ENCODE results near the gene GRWD1. TPM values are rescaled to one million over a fixed set of nuclear protein-coding genes. Genes with fewer than 3 reads are reported as not detected.

The GRWD1 gene
- total RNA-seq, 1 experiment from 2014 or later: 56.7 TPM

DNA sequence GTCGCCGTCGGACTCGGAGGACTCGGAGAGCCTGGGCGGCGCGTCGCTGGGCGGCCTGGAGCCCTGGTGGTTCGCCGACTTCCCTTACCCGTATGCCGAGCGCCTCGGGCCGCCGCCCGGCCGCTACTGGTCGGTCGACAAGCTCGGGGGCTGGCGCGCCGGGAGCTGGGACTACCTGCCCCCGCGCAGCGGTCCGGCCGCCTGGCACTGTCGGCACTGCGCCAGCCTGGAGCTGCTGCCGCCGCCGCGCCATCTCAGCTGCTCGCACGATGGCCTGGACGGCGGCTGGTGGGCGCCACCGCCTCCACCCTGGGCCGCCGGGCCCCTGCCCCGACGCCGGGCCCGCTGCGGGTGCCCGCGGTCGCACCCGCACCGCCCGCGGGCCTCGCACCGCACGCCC is 2.5 kb upstream of the GRWD1 start:
- ChIA-PET POLR2A (no interaction called here), CTCF (no interaction called here)
- intact Hi-C loops (cut with micrococcal nuclease; ENCODE audit: unreplicated experiment) (no loop called here), in situ Hi-C loops (cut with HindIII; ENCODE audit: low pct_unique_long_range_greater_than_20kb, low sequenced_read_pairs) (no loop called here)
- H3K27ac ChIP-seq (ENCODE audit: low read length): no peak overlapping the region
- H3K4me1 ChIP-seq (ENCODE audit: control insufficient read depth, insufficient read depth, low read length): peaks cover 9% of the 10 kb centered on the region
- TF ChIP-seq, protein P1, sequence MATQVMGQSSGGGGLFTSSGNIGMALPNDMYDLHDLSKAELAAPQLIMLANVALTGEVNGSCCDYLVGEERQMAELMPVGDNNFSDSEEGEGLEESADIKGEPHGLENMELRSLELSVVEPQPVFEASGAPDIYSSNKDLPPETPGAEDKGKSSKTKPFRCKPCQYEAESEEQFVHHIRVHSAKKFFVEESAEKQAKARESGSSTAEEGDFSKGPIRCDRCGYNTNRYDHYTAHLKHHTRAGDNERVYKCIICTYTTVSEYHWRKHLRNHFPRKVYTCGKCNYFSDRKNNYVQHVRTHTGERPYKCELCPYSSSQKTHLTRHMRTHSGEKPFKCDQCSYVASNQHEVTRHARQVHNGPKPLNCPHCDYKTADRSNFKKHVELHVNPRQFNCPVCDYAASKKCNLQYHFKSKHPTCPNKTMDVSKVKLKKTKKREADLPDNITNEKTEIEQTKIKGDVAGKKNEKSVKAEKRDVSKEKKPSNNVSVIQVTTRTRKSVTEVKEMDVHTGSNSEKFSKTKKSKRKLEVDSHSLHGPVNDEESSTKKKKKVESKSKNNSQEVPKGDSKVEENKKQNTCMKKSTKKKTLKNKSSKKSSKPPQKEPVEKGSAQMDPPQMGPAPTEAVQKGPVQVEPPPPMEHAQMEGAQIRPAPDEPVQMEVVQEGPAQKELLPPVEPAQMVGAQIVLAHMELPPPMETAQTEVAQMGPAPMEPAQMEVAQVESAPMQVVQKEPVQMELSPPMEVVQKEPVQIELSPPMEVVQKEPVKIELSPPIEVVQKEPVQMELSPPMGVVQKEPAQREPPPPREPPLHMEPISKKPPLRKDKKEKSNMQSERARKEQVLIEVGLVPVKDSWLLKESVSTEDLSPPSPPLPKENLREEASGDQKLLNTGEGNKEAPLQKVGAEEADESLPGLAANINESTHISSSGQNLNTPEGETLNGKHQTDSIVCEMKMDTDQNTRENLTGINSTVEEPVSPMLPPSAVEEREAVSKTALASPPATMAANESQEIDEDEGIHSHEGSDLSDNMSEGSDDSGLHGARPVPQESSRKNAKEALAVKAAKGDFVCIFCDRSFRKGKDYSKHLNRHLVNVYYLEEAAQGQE (IDR thresholded peaks at IDR 0.05; ENCODE audit: insufficient read depth in 1 of 2, low read depth in 2 of 2, low read length in 1 of 2): no peak
- TF ChIP-seq, protein P2, sequence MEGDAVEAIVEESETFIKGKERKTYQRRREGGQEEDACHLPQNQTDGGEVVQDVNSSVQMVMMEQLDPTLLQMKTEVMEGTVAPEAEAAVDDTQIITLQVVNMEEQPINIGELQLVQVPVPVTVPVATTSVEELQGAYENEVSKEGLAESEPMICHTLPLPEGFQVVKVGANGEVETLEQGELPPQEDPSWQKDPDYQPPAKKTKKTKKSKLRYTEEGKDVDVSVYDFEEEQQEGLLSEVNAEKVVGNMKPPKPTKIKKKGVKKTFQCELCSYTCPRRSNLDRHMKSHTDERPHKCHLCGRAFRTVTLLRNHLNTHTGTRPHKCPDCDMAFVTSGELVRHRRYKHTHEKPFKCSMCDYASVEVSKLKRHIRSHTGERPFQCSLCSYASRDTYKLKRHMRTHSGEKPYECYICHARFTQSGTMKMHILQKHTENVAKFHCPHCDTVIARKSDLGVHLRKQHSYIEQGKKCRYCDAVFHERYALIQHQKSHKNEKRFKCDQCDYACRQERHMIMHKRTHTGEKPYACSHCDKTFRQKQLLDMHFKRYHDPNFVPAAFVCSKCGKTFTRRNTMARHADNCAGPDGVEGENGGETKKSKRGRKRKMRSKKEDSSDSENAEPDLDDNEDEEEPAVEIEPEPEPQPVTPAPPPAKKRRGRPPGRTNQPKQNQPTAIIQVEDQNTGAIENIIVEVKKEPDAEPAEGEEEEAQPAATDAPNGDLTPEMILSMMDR (IDR thresholded peaks at IDR 0.05): no peak
- no peak for TF ChIP-seq SIN3A (IDR thresholded peaks at IDR 0.05; ENCODE audit: borderline replicate concordance, insufficient read depth, low read depth, low read length)
- no peak for TF ChIP-seq TCF7L2 (IDR thresholded peaks at IDR 0.05; ENCODE audit: low read depth, low read length)
- no peak for TF ChIP-seq POLR2AphosphoS5 (IDR thresholded peaks at IDR 0.05; ENCODE audit: low read depth, low read length)
- H3K4me3 ChIP-seq (ENCODE audit: low read depth in 2 of 2, low read length in 2 of 2): no peak overlapping the region
- BruUV-seq (replicated peaks): no TSS peak
- DNase-seq (ENCODE audit: low read depth, low spot score) (no peak), ATAC-seq (no peak)
- no peaks in the 10 kb centered on the region for H3K27me3 ChIP-seq (ENCODE audit: control insufficient read depth, insufficient read depth, low read length)
- H3K9me3 ChIP-seq (ENCODE audit: control insufficient read depth, insufficient read depth, low read depth, low read length): no peaks in the 10 kb centered on the region
- no peaks in the 10 kb centered on the region; the same call in none of the 2 replicates for H3K36me3 ChIP-seq (ENCODE audit: control insufficient read depth, insufficient read depth, low read length)

DNA sequence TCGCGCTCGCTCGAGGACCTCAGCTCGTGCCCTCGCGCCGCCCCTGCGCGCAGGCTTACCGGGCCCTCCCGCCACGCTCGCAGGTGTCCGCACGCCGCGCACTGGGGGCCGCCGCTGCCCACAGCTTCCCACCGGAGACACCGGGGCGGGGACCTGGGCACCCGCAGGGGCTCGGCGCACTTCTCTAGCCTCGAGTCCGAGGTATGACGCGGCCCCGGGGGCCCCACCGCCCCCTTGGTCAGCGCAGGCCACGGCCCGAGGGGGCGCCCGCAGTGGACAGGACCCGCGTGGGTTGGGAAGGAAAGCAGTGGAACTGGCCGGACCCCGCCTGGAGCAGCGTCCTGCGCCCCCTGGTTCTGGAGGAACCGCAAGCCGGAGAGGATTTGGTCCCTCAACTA is 2.1 kb upstream of the GRWD1 start:
- H3K27ac ChIP-seq (ENCODE audit: low read length): no peak overlapping the region
- DNase-seq (ENCODE audit: low read depth, low spot score) (no peak), ATAC-seq (no peak)
- no peak for TF ChIP-seq TCF7L2 (IDR thresholded peaks at IDR 0.05; ENCODE audit: low read depth, low read length)
- TF ChIP-seq POLR2AphosphoS5 (IDR thresholded peaks at IDR 0.05; ENCODE audit: low read depth, low read length): no peak
- TF ChIP-seq, protein P2 (IDR thresholded peaks at IDR 0.05): no peak
- no peak for TF ChIP-seq SIN3A (IDR thresholded peaks at IDR 0.05; ENCODE audit: borderline replicate concordance, insufficient read depth, low read depth, low read length)
- TF ChIP-seq, protein P1 (IDR thresholded peaks at IDR 0.05; ENCODE audit: insufficient read depth in 1 of 2, low read depth in 2 of 2, low read length in 1 of 2): no peak
- no peak overlapping the region for H3K4me3 ChIP-seq (ENCODE audit: low read depth in 2 of 2, low read length in 2 of 2)
- in situ Hi-C loops (cut with HindIII; ENCODE audit: low pct_unique_long_range_greater_than_20kb, low sequenced_read_pairs) (no loop called here), intact Hi-C loops (cut with micrococcal nuclease; ENCODE audit: unreplicated experiment) (no loop called here)
- H3K36me3 ChIP-seq (ENCODE audit: control insufficient read depth, insufficient read depth, low read length): peaks cover 3% of the 10 kb centered on the region
- ChIA-PET POLR2A (no interaction called here), CTCF (no interaction called here)
- no peaks in the 10 kb centered on the region for H3K9me3 ChIP-seq (ENCODE audit: control insufficient read depth, insufficient read depth, low read depth, low read length)
- H3K27me3 ChIP-seq (ENCODE audit: control insufficient read depth, insufficient read depth, low read length): no peaks in the 10 kb centered on the region
- BruUV-seq (replicated peaks): no TSS peak
- peaks cover 9% of the 10 kb centered on the region for H3K4me1 ChIP-seq (ENCODE audit: control insufficient read depth, insufficient read depth, low read length)
